HG03342 (cell line): ENCODE measurements around the gene B3GALNT2.
"Not testable (repeated sequence)": the region's sequence is repeated elsewhere in the genome, so short reads cannot be mapped to it uniquely, and the experiment has no call there.

Experiments
- ATAC-seq: cut with Tn5 transposase; IDR thresholded peaks from one replicate; pipeline ENCODE4 v1.9.1; 2021; ENCODE audit warnings: mild to moderate bottlenecking, moderate library complexity; ENCODE audit not compliant: unreplicated experiment

The B3GALNT2 gene

GRCh38 chr1:235504122-235504493 is at the start of gene B3GALNT2:
B3GALNT2 (minus strand) TSS chr1:235504452; CDS start chr1:235504252, 200 bp downstream.
- peak; percentile 41 for ATAC-seq

DNA sequence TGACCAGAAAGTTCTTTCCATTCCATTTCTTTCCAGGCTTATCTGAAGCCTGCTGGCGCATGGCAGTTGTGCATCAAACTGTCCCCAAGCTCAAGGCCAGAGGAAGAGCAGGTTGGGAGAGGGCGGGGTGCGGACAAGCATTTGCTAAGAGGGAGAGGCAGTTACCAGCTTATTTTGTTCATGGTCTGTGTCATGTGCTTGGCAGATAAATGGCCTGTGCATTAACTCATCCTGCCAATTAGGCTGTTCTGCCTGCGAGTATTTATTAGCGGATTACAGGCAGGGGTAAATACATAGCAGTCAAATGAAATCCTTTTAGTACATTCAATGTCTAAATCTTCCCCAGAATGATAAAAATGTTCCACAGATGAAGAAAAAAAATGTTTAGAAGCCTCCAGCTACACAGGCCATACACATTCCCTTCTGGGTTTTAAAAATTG is 48.9 kb upstream of the B3GALNT2 start:
- ATAC-seq, result no peak

GRCh38 chr1:235552146-235552716 is 48.0 kb upstream of the B3GALNT2 start:
- no peak for ATAC-seq

- no peak for ATAC-seq
Measured at GRCh38 chr1:235549351-235550139, 45.3 kb upstream of the B3GALNT2 start.

DNA sequence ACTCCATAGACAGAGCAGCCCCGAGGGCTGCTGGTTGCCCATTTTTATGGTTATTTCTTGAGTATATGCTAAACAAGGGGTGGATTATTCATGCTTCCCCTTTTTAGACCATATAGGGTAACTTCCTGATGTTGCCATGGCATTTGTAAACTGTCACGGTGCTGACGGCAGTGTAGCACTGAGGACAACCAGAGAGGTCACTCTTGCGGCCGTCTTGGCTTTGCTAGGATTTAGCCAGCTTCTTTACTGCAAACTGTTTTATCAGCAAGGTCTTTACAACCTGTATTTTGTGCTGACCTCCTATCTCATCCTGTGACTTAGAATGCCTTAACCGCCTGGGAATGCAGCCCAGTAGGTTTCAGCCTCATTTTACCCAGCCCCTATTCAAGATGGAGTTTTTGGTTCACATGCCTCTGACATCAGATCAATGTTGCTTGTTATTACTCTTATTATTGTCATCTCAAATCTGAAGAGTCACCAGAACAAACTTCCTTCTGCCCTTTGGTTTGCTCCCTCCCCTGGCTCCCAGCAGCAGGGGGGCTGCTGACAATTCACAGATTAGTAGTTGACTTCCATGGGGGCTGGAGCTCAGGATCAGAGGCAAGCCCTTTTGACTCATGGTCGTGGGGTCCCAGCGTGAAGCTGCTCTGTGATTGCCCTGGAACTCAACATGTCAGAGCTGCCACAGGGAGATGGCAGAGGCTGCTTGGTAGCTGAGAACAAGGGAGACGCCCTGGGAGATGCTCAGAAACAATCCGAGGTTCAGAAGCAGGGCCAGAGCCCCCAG is 42.3 kb upstream of the B3GALNT2 start:
- ATAC-seq, result not testable (repeated sequence)

- ATAC-seq, result no peak
Measured at GRCh38 chr1:235545292-235545930, 41.2 kb upstream of the B3GALNT2 start.

- not testable (repeated sequence) for ATAC-seq
Measured at GRCh38 chr1:235542845-235543244, 38.6 kb upstream of the B3GALNT2 start.

- ATAC-seq, result no peak
Measured at GRCh38 chr1:235533476-235534168, 29.4 kb upstream of the B3GALNT2 start.

DNA sequence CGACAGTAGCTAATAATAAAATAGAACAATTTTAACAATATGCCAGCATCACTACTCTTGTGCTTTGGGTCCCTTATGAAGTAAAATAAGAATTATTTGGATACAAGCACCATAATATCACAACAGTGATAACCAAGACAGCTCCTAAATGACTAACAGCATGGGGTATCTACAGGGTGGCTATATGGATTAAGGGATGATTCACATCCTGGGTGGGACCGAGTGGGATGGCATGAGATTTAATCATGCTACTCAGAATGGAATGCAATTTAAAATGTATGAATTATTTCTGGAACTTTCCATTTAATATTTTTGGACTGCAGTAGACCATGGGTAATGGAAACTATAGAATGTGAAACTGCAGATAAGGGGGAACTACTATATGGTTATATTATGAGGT is 28.1 kb upstream of the B3GALNT2 start:
- ATAC-seq, result no peak

- ATAC-seq, result no peak
Measured at GRCh38 chr1:235527196-235527814, 23.1 kb upstream of the B3GALNT2 start.

GRCh38 chr1:235525314-235525713 is 21.1 kb upstream of the B3GALNT2 start:
- ATAC-seq, result no peak

DNA sequence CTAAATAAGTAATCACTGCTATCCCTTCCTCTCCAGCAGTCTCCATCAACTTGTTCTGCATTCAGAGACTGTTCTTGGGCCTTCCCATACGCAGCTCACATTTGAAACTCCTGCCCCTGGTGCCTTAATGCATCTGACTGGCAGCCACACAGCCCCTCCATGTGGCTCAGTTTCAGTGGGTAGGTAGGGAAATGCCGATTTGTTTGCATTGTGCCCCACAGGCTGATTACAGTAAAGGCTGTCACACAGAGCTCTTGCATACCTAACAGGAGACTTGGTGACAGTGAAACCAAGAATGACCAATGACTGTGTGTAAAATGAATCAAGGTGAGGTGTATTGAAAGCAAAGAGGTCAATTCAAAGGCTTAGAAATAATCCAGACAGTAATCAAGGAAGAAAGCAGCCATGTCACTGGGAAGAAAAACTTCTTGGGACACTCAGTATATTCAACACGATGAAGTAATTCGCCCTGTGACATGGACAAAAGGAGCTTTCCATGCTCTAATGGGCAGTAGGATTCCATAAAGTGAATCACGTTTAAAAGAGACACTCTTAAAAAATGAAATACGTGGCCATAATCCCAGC is 12.7 kb upstream of the B3GALNT2 start:
- no peak for ATAC-seq

GRCh38 chr1:235515844-235516512 is 11.7 kb upstream of the B3GALNT2 start:
- ATAC-seq, result no peak

GRCh38 chr1:235513495-235514366 is 9.5 kb upstream of the B3GALNT2 start:
- no peak for ATAC-seq

- ATAC-seq, result no peak
Measured at GRCh38 chr1:235511470-235512240, 7.4 kb upstream of the B3GALNT2 start.

- no peak for ATAC-seq
Measured at GRCh38 chr1:235510823-235511222, 6.6 kb upstream of the B3GALNT2 start.

- no peak for ATAC-seq
Measured at GRCh38 chr1:235507623-235508022, 3.4 kb upstream of the B3GALNT2 start.
